GM19239 (cell line): ENCODE data around the gene TSPAN18.

Experiments
- DNase-seq: peaks from one replicate; pipeline ENCODE4 v3.0.0; 2011; ENCODE audit warnings: low spot score; ENCODE audit not compliant: insufficient read length
- FAIRE-seq: peaks from 2 replicates; lab custom pipeline; 2011; peaks lifted over from hg19 to GRCh38; lab: Jason Lieb, UNC

Gene TSPAN18

DNA sequence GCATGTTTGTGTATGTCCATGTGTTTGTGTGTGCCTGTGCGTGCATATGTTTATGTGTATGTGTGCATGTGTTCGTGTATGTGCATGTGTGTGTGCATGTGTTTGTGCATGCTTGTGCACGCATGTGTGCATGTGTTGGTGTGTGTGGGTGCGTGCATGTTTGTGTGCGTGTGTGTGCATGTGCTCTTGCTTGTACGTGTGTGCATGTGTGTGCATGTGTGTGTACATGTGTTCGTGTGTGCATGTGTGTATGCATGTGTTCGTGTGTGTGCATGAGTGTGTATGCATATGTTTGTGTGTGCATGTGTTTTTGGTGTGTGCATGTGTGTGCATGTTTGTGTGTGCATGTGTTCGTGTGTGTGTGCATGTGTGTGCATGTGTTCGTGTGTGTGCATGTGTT, 63.4 kb downstream of the TSPAN18 start:
- no peak for DNase-seq
- FAIRE-seq = no peak

DNA sequence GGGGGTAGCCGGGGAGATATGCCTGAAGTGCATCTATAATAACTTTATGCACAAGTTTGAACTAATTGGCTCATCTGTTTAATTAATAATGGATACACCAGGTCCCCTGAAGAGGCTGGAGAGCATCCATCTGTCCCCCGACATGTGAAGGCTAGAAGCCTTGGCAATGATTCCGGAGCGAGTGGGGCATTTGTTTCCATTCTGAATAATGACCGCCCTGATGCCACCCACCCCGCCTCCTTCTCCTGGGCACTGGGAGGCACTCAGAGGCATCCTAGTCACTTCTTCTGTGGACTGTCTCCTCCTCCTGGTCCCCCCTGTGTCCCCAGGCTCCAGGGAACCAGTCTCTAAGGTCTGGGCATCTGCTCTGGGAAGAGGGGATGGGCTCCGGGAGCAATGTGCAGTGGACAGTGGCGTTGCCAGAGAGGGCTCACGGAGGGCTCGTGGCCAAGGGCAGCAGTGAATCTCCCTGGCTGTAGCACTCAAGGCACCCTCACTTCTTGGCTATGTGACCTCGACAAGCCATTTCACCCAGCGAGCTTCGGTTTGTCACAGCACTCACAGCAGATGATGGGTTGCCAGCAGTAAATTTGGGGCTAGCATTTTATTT, 64.7 kb downstream of the TSPAN18 start:
- no peak for DNase-seq
- no peak for FAIRE-seq

DNA sequence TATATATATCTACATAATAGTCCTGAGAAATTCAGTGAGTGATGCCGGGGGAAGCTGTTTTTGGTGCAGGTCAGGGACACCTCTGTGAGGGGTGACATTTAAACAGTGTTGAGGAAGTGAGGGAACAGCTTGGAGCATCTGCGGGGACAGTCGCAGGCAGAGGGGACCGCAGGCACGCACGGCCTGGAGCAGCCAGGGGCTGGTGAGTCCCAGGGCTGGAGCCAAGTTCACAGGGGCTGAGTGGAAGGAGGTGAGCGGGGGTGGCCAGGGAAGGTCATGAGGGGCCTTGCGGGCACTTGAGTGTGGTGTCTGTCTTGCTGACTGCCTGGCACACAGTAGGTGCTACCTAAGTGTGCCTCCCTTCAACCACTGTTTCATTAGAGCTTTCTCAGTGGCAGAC, 65.4 kb downstream of the TSPAN18 start:
- DNase-seq (no peak), FAIRE-seq (no peak)

DNA sequence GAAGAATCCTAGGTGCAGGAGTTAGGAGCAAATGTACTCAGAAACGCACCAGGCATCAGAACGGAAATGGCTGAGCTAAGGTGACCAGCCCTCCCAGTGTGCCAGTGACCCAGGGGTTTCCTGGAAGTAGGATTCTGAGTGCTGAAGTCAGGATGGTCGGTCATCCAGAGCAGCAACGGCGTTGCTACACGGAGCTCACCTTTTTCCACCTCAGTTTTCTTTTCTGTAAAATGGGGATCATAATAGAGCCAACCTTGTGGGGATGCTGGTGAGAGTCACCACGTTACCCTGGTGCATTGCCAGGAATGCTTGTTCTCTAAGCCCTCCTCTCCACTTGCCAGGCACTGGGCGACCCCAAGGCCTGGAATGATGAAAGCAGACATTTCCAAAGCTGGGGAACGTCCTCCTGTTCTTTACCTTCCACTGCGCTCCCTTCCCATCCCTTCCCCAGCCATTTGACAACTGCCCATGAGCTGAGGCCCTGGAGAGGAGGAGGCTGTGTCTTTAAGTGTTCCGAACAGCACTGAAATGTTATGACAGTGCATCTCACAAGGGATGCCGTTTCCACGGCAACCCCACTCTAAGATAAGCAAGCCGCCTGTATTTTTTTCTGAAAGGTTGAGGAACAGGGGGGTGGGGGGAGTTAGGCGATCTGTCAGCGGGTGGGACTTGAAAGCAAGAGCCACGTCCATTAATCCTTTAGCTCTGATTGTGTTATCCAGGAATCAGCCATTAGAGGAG, 66.8 kb downstream of the TSPAN18 start:
- no peak for FAIRE-seq
- DNase-seq = no peak

- DNase-seq (no peak), FAIRE-seq (no peak)
Measured at GRCh38 chr11:44795803-44796535, 69.2 kb downstream of the TSPAN18 start.

- FAIRE-seq (no peak), DNase-seq (no peak)
Measured at GRCh38 chr11:44797051-44797450, 70.3 kb downstream of the TSPAN18 start.

GRCh38 chr11:44797886-44798606, 71.3 kb downstream of the TSPAN18 start:
- DNase-seq (no peak), FAIRE-seq (no peak)

GRCh38 chr11:44798607-44798972, 71.8 kb downstream of the TSPAN18 start:
- DNase-seq (no peak), FAIRE-seq (no peak)

DNA sequence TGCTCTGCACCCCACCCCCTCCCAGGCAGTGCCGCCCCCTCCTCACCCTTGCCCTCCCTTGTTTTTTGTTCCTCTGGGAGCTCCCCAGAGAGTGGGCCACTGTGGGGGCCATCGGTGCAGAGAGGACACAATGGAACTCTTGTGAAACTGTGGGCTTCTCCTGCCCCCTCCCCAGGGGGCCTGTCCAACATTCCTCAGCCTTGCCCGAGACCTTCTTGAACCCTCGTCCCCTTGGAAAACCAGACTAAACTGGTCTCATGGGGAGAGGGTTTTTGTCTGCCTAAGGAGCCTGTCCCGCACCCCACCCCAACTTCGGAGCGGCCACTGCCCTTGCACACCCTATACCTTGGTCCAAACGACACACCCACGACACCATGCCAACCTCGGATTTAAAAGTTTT, 72.2 kb downstream of the TSPAN18 start:
- FAIRE-seq (no peak), DNase-seq (no peak)

DNA sequence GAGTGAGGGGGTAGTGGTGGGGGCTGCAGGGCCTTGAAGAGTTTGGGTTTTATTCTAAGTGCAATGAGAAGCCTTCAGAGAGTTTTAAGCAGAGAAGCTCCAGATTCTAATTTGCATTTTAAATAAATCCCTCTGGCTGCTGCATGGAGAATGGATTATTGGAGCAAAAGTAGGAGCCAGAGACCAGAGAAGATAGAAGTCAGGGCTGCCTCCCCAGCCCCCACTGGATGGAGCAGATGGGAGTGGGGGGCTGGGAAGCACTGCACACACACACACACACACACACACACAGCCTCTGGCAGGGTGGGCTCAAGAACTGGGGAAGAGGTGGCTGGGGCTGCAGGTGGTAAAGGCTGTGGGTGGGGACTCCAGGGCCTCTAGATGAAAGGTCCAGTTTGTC, 75.6 kb downstream of the TSPAN18 start:
- FAIRE-seq (no peak), DNase-seq (no peak)

GRCh38 chr11:44803009-44803408, 76.2 kb downstream of the TSPAN18 start:
- FAIRE-seq (no peak), DNase-seq (no peak)

- DNase-seq = no peak
- FAIRE-seq = no peak
Measured at GRCh38 chr11:44804449-44805437, 78.0 kb downstream of the TSPAN18 start.

DNA sequence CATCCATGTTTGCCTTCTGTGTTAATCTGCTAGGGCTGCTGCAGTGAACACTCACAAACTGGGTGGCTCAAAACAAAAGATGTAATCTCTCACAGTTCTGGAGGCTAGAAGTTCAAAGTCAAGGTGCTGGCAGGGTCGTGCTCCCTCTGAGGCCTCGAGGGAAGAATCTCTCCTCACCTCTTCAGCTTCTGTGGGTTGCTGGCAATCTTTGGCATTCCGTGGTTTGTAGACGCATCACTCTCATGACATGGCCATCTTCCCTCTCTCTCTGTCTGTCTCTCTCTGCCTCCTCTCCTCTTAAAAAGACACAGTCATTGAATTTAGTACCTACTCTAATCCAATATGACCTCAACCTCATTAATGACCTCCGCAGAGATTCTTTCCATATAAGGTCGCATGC, 78.8 kb downstream of the TSPAN18 start:
- FAIRE-seq (no peak), DNase-seq (no peak)

- FAIRE-seq (no peak), DNase-seq (no peak)
Measured at GRCh38 chr11:44808053-44808753, 81.4 kb downstream of the TSPAN18 start.

DNA sequence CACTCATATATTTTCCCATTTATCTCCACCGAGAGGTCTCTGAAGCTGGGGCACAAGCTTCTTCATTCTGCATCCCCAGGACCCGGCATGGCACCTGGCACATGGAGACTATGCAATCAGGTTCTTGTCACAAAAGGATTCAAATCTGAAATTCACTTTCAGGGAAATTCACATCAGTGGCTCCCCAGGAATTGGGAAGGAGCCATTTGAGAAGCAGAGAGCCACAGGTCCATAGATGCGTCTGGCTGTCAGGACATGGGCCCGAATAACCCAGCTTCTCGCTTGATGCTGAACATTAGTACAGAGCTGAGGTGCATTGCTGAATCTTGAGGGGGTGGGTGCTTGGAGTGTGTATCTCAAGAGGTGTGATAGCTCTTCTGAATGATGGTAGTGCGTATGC, 82.5 kb downstream of the TSPAN18 start:
- no peak for DNase-seq
- FAIRE-seq = no peak

DNA sequence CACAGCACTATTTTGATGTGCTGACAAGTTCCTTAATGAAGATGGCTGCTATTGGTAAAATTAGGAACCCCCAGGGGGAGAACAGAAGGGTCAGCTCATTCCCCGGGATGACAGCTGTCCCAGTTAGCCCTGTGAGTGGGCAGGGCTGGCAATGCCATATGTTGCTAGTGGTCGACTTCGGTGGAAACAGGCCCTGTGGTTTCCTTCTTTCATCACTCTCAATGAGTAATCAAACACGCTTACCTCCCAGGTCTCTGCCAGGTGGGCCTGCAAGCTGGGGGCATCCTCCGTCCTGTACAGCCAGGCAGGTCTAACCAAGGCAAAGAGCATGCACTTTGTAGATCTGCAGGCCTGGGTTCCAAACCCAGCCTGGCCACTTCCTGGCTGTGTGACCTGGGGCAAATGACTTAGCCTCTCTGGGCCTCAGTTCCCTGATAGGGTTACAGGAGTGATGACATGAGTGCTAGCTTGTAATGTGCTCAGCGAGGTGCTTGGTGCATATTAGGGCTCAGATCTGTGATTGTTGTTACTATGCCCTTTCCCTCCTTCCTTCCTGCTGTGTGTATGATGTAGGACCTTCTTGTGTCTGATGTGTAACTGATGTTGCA, 85.2 kb downstream of the TSPAN18 start:
- DNase-seq = no peak
- no peak for FAIRE-seq

GRCh38 chr11:44812971-44813370, 86.2 kb downstream of the TSPAN18 start:
- FAIRE-seq (no peak), DNase-seq (no peak)

- no peak for DNase-seq
- FAIRE-seq = no peak
Measured at GRCh38 chr11:44813401-44813800, 86.6 kb downstream of the TSPAN18 start.
